PFSK-1 (cell line): Measurements from ENCODE around the gene TPP1.

ENCODE experiments used
- FOXP2 ChIP-seq: optimal IDR thresholded peaks from 2 replicates; pipeline ENCODE3; 2011; ENCODE audit warnings: borderline replicate concordance, control low read depth, inconsistent platforms; ENCODE audit not compliant: insufficient read depth; ENCODE audit errors: extremely low read length, extremely low read depth
- POLR2AphosphoS5 ChIP-seq: IDR thresholded peaks from 2 replicates; pipeline ENCODE4 v1.6.1; 2012; ENCODE audit warnings: low read depth, mild to moderate bottlenecking, control low read depth, low read length, moderate library complexity
- REST ChIP-seq, 2 experiments: IDR thresholded peaks; 2 replicates each; pipeline versions ENCODE4 v1.6.1 to v1.8.0; 2011 to 2012; ENCODE audit warnings: low read depth in 2 of 2, low read length in 2 of 2, control low read depth in 1 of 2, inconsistent platforms in 1 of 2, mild to moderate bottlenecking in 1 of 2, moderate library complexity in 1 of 2; ENCODE audit not compliant: insufficient read depth in 1 of 2
- SIN3A ChIP-seq: IDR thresholded peaks from 2 replicates; pipeline ENCODE4 v1.6.1; 2012; ENCODE audit warnings: mild to moderate bottlenecking, low read length, moderate library complexity, borderline replicate concordance; ENCODE audit not compliant: insufficient read depth

GRCh38 chr11:6629892-6630631 is 10.8 kb upstream of the TPP1 start:
- TF ChIP-seq REST (IDR thresholded peaks at IDR 0.05; ENCODE audit: insufficient read depth in 1 of 2, low read depth in 2 of 2, low read length in 2 of 2), result peak in 1 of 2 experiments; percentile 59; a peak in 2 of 4 replicates
- no peak for TF ChIP-seq POLR2AphosphoS5
- TF ChIP-seq SIN3A, result no peak
- no peak for TF ChIP-seq FOXP2
